Measurements from ENCODE around the gene KDM5A.
"Not testable (repeated sequence)": the region's sequence is repeated elsewhere in the genome, so short reads cannot be mapped to it uniquely, and the experiment has no call there.

The KDM5A gene

GRCh38 chr12:237026-237815 is 151.9 kb downstream of the KDM5A start:
- no peak for DNase-seq

- no peak for DNase-seq
Observed at GRCh38 chr12:236445-236844, 152.7 kb downstream of the KDM5A start.

GRCh38 chr12:235967-236366 is 153.2 kb downstream of the KDM5A start:
- not testable (repeated sequence) for DNase-seq

- no peak for DNase-seq
Observed at GRCh38 chr12:234891-235415, 154.2 kb downstream of the KDM5A start.

GRCh38 chr12:234019-234418 is 155.1 kb downstream of the KDM5A start:
- DNase-seq = no peak

GRCh38 chr12:233615-233968 is 155.5 kb downstream of the KDM5A start:
- peak; percentile 93 for DNase-seq

GRCh38 chr12:232731-233614 is 156.1 kb downstream of the KDM5A start:
- no peak for DNase-seq

- DNase-seq = no peak
Observed at GRCh38 chr12:230925-231671, 158.0 kb downstream of the KDM5A start.

Measured in NCI-H524 treated with DMSO at 0.1 percent for 48 hours (cell line).